Neuron (in vitro differentiated cells): ENCODE measurements around the gene HIVEP2.

Experiments used
- H2AFZ ChIP-seq: one replicate; pipeline ENCODE4 v1.6.1; 2013; ENCODE audit warnings: low read depth, mild to moderate bottlenecking, inconsistent platforms, low read length, moderate library complexity
- H3K27me3 ChIP-seq: one replicate; pipeline ENCODE4 v1.6.1; 2013; ENCODE audit warnings: low read length; ENCODE audit not compliant: insufficient read depth
- H3K36me3 ChIP-seq: one replicate; pipeline ENCODE4 v1.6.1; 2013; ENCODE audit warnings: low read length; ENCODE audit not compliant: insufficient read depth
- H3K4me1 ChIP-seq: one replicate; pipeline ENCODE4 v1.6.1; 2013; ENCODE audit warnings: low read length; ENCODE audit not compliant: insufficient read depth
- H3K4me3 ChIP-seq: 2 replicates; pipeline ENCODE4 v1.5.1; 2013; ENCODE audit warnings: mild to moderate bottlenecking, low read length, moderate library complexity
- H3K9me3 ChIP-seq: one replicate; pipeline ENCODE4 v1.6.1; 2013; ENCODE audit warnings: low read length

Gene HIVEP2

GRCh38 chr6:142888456-142888855 is 56.5 kb downstream of the HIVEP2 start:
- Histone ChIP-seq H3K4me1 (peaks cover 28% of the 10 kb centered on the region), H2AFZ (no peak overlapping the region), H3K4me3 (no peak overlapping the region), H3K27me3 (no peaks in the 10 kb centered on the region), H3K36me3 (no peaks in the 10 kb centered on the region), H3K9me3 (no peaks in the 10 kb centered on the region)

- Histone ChIP-seq H3K4me3 (no peak overlapping the region), H2AFZ (no peak overlapping the region), H3K4me1 (peaks cover 35% of the 10 kb centered on the region), H3K9me3 (no peaks in the 10 kb centered on the region), H3K36me3 (no peaks in the 10 kb centered on the region), H3K27me3 (no peaks in the 10 kb centered on the region)
Observed at GRCh38 chr6:142887517-142887916, 57.5 kb downstream of the HIVEP2 start.

GRCh38 chr6:142886431-142887170 is 58.4 kb downstream of the HIVEP2 start:
- Histone ChIP-seq H2AFZ (no peak overlapping the region), H3K27me3 (no peaks in the 10 kb centered on the region), H3K4me3 (no peak overlapping the region), H3K36me3 (no peaks in the 10 kb centered on the region), H3K9me3 (no peaks in the 10 kb centered on the region), H3K4me1 (peaks cover 35% of the 10 kb centered on the region)

GRCh38 chr6:142885182-142885867 is 59.7 kb downstream of the HIVEP2 start:
- H3K9me3 ChIP-seq = no peaks in the 10 kb centered on the region
- H2AFZ ChIP-seq = peak overlapping the region; percentile 70
- peak overlapping the region; percentile 39 for H3K4me3 ChIP-seq
- H3K4me1 ChIP-seq = peaks cover 35% of the 10 kb centered on the region
- no peaks in the 10 kb centered on the region for H3K36me3 ChIP-seq
- H3K27me3 ChIP-seq = no peaks in the 10 kb centered on the region

- Histone ChIP-seq H3K4me1 (peaks cover 35% of the 10 kb centered on the region), H3K9me3 (no peaks in the 10 kb centered on the region), H3K36me3 (no peaks in the 10 kb centered on the region), H3K4me3 (peak overlapping the region; percentile 39), H2AFZ (no peak overlapping the region), H3K27me3 (no peaks in the 10 kb centered on the region)
Observed at GRCh38 chr6:142884214-142885035, 60.6 kb downstream of the HIVEP2 start.

- Histone ChIP-seq H3K4me1 (peaks cover 35% of the 10 kb centered on the region), H3K4me3 (no peak overlapping the region), H3K27me3 (no peaks in the 10 kb centered on the region), H2AFZ (no peak overlapping the region), H3K9me3 (no peaks in the 10 kb centered on the region), H3K36me3 (no peaks in the 10 kb centered on the region)
Observed at GRCh38 chr6:142883011-142883410, 62.0 kb downstream of the HIVEP2 start.

- Histone ChIP-seq H3K4me1 (peaks cover 33% of the 10 kb centered on the region), H3K9me3 (no peaks in the 10 kb centered on the region), H3K27me3 (no peaks in the 10 kb centered on the region), H3K4me3 (no peak overlapping the region), H2AFZ (no peak overlapping the region), H3K36me3 (no peaks in the 10 kb centered on the region)
Observed at GRCh38 chr6:142881761-142882160, 63.2 kb downstream of the HIVEP2 start.

- peaks cover 28% of the 10 kb centered on the region for H3K4me1 ChIP-seq
- no peaks in the 10 kb centered on the region for H3K36me3 ChIP-seq
- H3K27me3 ChIP-seq = no peaks in the 10 kb centered on the region
- H3K9me3 ChIP-seq = no peaks in the 10 kb centered on the region
- no peak overlapping the region for H3K4me3 ChIP-seq
- no peak overlapping the region for H2AFZ ChIP-seq
Observed at GRCh38 chr6:142881290-142881689, 63.7 kb downstream of the HIVEP2 start.

GRCh38 chr6:142880201-142880600 is 64.8 kb downstream of the HIVEP2 start:
- H3K4me3 ChIP-seq = no peak overlapping the region
- no peaks in the 10 kb centered on the region for H3K27me3 ChIP-seq
- peaks cover 23% of the 10 kb centered on the region for H3K4me1 ChIP-seq
- H3K9me3 ChIP-seq = no peaks in the 10 kb centered on the region
- H3K36me3 ChIP-seq = no peaks in the 10 kb centered on the region
- H2AFZ ChIP-seq = no peak overlapping the region

- no peak overlapping the region for H3K4me3 ChIP-seq
- no peaks in the 10 kb centered on the region for H3K27me3 ChIP-seq
- H2AFZ ChIP-seq = no peak overlapping the region
- peaks cover 16% of the 10 kb centered on the region for H3K4me1 ChIP-seq
- no peaks in the 10 kb centered on the region for H3K9me3 ChIP-seq
- no peaks in the 10 kb centered on the region for H3K36me3 ChIP-seq
Observed at GRCh38 chr6:142879527-142879926, 65.4 kb downstream of the HIVEP2 start.

GRCh38 chr6:142879076-142879475 is 65.9 kb downstream of the HIVEP2 start:
- Histone ChIP-seq H3K4me1 (peaks cover 11% of the 10 kb centered on the region), H3K36me3 (no peaks in the 10 kb centered on the region), H2AFZ (no peak overlapping the region), H3K9me3 (no peaks in the 10 kb centered on the region), H3K27me3 (no peaks in the 10 kb centered on the region), H3K4me3 (no peak overlapping the region)

- H3K9me3 ChIP-seq = no peaks in the 10 kb centered on the region
- no peaks in the 10 kb centered on the region for H3K27me3 ChIP-seq
- H3K4me3 ChIP-seq = no peak overlapping the region
- no peak overlapping the region for H2AFZ ChIP-seq
- peaks cover 6% of the 10 kb centered on the region for H3K4me1 ChIP-seq
- no peaks in the 10 kb centered on the region for H3K36me3 ChIP-seq
Observed at GRCh38 chr6:142878407-142878806, 66.6 kb downstream of the HIVEP2 start.

GRCh38 chr6:142874676-142875075 is 70.3 kb downstream of the HIVEP2 start:
- no peaks in the 10 kb centered on the region for H3K4me1 ChIP-seq
- H3K4me3 ChIP-seq = no peak overlapping the region
- no peaks in the 10 kb centered on the region for H3K27me3 ChIP-seq
- H2AFZ ChIP-seq = no peak overlapping the region
- no peaks in the 10 kb centered on the region for H3K36me3 ChIP-seq
- H3K9me3 ChIP-seq = no peaks in the 10 kb centered on the region
